CD4-positive, alpha-beta T cell treated with Interleukin-10 for 1 hour (primary cell): ENCODE data around the gene GREM1.

Source experiments
- DNase-seq: peaks from one replicate; pipeline ENCODE4 v3.0.0-alpha.2; 2020

Gene GREM1

GRCh38 chr15:32733281-32733680 lies 15.5 kb downstream of the GREM1 start:
- DNase-seq: no peak

GRCh38 chr15:32735989-32736700 lies 18.3 kb downstream of the GREM1 start:
- no peak for DNase-seq

- DNase-seq: no peak
Observed at GRCh38 chr15:32736701-32737061, 18.9 kb downstream of the GREM1 start.

GRCh38 chr15:32737304-32737703 lies 19.5 kb downstream of the GREM1 start:
- no peak for DNase-seq

DNA sequence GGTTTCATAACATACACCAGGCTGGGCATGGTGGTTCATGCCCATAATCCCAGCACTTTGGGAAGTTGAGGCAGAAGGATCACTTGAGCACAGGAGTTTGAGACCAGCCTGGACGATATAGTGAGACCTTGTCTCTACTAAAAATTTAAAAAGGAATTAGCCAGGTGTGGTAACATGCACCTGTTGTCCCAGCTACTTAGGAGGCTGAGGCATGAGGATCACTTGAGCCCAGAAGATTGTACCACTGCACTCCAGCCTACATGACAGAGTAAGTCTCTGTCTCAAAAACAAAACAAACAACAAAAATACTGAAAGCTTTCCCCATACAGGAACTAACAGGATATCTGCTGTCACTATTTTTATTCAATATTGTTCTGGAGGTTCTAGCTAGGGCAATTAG lies 20.9 kb downstream of the GREM1 start:
- no peak for DNase-seq

DNA sequence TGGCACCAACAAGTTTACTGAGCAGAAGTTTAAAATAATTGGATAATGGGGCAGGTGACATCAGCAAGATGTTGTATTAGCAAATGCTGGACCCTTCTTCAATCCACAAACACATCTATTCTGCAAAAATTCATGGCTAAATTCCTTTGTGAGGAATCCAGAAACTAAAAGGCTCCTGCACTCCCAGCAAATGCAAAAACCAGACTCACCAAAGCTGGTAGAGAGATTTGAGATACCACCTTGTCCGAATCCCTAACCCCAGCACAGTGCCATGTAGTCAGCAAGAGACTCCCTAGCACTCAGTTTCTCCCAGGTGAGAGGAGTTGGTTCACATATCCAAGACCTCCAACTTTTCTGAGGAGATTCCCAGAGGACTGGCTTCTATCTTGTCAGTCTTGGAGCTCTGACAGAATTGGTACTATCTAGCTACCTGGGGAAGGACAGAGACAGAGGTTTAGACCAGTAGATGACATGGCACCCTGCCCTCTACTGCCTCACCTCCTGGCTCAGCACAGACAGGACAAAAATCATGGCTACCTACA lies 21.8 kb downstream of the GREM1 start:
- no peak for DNase-seq

DNA sequence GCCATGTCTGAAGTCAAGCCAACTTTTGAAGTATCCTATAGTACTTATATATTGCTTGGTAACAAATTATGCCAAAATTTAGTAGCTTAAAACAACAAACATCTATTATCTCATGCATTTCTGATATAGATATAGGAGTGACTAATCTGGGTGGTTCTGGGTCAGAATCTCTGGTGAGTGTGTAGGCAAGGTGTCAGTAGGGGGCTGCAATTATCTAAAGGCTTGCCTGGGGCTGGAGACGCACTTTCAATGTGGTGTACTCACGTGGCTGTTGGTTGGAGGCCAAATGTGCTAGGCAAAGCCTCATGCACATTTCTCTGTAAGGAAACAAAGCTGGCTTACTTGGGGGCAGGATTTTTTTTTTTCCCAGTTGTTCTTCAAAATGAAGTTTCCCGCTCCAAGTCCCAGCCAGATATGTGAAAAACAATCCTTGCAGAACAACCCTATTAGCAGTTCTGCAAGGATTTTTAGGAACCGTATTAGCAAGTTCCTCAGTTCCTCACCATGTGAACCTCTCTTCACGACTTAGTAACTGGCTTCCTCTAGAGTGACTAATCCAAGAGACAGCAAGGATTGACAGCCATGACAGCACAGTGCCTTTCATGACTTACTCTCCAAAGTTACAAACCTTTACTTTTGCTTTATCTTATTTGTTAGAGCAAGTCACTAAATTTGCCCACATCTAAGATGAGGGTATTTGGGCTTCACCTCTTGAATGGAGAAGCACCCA lies 25.8 kb downstream of the GREM1 start:
- no peak for DNase-seq

GRCh38 chr15:32746116-32746857 lies 28.5 kb downstream of the GREM1 start:
- DNase-seq: no peak

DNA sequence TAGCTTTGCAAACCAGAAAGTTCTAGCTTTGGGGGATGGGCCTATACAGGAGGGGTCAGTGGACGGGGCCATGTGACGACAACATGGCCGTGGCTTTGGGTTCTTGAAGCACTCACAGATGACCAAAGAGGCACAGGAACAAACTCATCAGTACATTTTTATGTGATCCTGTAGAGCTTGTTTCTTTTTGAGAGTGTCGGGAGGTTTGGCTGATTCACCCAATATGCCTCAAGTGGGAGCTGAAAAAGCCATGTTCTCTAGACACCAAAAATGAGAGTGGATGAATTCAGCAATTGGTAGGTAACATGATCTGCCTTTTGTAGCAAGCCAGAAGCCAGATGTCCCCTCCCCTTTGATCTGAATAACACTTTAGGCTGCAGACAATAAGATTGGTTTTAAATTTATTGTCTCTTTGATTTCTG lies 30.1 kb downstream of the GREM1 start:
- no peak for DNase-seq

- DNase-seq: no peak
Observed at GRCh38 chr15:32750979-32751378, 33.2 kb downstream of the GREM1 start.

DNA sequence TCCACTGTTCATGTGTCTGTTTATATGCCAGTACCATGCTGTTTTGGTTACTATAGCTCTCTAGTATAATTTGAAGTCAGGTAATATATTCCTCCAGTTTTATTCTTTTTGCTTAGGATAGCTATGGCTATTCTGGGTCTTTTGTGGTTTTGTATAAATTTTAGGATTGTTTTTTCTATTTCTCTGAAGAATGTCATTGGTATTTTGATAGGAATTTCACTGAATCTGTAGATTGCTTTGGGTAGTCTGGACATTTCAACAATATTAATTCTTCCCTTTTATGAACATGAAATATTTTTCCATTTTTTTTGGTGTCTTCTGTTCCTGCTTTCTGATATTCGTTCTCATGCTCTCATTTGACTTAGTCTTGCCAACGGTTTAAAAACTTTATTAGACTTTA lies 39.6 kb downstream of the GREM1 start:
- no peak for DNase-seq

- no peak for DNase-seq
Observed at GRCh38 chr15:32763295-32763694, 45.5 kb downstream of the GREM1 start.

DNA sequence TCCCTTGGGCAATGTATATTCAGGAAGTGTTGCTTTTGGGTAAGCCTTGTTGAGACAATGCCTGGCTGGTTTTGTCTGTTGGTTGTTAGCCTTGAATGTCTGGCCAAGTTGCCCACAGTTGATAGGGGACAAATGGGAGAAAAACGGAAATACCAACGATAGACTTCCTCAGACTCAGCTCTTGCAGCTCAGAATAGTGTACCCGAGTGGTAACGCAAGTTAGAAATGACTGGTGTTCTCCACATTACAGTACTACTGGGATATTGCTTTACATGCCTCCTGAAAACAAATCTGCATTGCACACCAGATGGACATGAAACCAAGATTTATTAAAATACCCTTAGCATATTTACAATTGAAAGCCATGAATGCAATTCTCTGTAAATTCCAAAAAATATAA lies 47.4 kb downstream of the GREM1 start:
- no peak for DNase-seq

DNA sequence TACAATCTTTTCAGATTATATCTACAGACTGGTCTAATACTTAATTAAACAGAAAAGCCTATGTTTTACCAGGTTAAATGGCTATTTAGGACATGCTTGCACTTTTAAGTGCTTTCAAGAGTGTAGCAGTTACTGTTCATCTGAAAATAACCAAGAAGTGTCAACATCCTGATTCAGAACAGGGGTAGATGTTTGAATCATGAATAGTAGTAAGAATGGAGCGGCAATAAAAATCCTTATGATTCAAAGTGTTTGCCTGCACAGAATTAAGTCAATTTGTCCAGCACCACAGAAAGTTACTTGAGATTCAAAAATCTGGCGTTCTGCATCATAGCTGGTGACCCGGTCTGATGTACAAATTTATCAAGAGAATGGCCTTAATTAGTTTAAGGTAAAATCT lies 48.3 kb downstream of the GREM1 start:
- DNase-seq: no peak

- DNase-seq: no peak
Observed at GRCh38 chr15:32767236-32767635, 49.4 kb downstream of the GREM1 start.

GRCh38 chr15:32774022-32774421 lies 56.2 kb downstream of the GREM1 start:
- DNase-seq: no peak

DNA sequence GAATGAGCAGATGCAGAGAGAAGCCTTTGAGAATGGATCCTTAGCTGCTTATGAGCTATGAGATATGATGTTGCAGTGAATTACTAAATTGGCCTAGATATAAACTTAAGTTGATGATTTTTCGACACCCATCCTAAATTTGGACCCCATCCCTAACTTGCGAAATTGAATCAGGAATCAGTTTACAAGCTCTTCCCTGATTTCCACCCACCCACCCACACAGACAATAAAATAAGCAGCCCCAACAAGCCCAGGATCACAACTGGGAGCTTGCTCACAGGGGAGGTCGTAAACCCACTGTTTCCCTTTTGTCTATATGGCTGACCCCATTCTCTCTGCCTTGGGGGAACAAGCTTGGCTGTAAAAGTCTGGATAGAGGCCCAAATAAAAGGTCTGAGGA lies 57.3 kb downstream of the GREM1 start:
- DNase-seq: no peak

DNA sequence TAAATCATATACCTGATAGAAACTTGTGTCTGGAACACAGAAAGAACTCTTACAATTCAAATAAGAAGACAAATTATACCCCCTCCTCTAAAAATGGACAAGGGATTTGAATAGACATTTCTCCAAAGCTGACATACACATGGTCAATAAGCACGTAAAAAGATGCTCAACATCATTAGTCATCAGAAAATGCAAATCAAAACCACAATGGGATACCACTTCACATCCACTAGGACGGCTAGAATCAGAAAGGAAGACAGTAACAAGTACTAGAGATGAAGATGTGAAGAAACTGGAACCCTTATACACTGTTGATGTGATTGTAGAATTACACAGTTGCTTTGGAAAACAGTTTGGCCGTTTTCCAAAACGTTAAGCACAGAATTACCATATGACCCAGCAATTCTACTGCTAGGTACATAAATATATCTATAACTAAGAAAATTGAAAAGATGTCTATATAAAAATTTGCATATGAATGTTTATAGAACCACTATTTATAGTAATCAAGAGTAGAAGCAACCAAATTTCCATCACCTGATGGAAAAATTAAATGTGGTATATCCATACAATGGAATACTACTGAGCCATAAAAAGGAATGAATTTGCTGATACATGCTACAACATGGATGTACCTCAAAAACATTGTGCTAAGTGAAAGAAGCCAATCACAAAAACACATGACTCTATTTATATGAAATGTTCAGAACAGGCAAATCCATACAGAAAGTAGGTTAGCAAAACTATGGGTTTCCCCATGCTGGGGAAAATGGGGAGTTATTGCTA lies 60.8 kb downstream of the GREM1 start:
- DNase-seq: no peak

DNA sequence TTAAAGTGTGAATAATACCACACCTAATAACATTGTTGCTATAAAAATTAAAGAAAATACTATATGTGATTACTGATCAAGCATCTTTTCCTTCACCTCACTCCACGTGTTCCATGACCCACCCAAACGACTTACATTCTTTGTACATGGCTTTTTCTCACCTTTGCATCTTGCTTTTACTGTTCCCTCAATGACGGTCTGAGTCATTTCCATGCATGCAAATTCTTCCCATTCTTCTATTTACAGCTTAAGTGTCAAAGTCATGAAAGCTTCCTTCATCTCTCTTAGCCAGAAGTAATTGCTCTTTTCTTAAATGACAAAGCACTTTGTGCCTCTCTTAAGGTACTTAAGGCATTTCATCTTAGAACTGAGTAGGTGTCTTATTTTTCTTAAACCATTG lies 64.0 kb downstream of the GREM1 start:
- DNase-seq: no peak

GRCh38 chr15:32784581-32784980 lies 66.8 kb downstream of the GREM1 start:
- DNase-seq: no peak

DNA sequence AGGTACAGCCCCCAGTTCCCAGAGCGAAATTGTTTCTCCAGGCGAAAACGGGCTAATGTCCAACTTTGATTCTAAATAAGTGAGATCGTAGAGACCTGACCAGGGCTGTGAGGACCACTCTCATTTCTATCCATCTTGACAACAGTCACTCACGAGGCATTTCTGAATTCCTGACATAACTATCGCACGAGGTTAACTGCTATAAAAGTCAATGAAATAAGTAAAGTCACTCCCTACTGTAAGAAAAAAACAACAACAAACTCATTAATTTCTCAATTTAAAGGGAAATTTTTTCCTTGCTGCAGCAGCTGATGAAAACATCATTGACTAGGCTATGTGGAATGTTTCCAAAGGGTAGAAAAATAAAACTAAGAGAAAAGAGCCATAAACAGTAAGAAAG lies 69.1 kb downstream of the GREM1 start:
- no peak for DNase-seq

GRCh38 chr15:32787949-32788348 lies 70.1 kb downstream of the GREM1 start:
- DNase-seq: no peak
